HG03196 (cell line): Measurements from ENCODE around the gene LECT2.

Experiments used
- ATAC-seq: cut with Tn5 transposase; IDR thresholded peaks from one replicate; pipeline ENCODE4 v1.9.1; 2021; ENCODE audit not compliant: unreplicated experiment

The LECT2 gene

DNA sequence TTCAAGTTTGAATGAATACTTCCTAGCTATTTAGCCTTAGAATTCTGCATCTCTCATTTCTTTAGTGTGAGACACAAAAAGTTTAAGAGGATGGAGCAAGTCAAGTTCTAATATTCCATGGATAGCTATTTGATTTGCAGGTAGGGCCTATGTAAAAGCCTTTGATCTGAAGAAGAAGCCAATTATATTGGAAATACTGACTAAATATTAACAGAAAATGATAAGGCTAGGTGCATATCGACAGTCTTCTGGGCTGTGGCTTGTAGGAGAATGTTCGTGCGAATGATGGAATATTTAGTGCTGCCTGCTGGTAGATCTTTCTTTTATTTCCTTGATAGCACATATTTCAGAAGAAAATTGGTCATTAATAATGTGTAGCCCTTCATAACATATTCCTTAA lies at the start of gene LECT2:
Gene LECT2, minus strand, starts transcription at position 85 of the 400 bp plus-strand sequence. CDS start 150 bp downstream, outside the sequence.
- no peak for ATAC-seq

DNA sequence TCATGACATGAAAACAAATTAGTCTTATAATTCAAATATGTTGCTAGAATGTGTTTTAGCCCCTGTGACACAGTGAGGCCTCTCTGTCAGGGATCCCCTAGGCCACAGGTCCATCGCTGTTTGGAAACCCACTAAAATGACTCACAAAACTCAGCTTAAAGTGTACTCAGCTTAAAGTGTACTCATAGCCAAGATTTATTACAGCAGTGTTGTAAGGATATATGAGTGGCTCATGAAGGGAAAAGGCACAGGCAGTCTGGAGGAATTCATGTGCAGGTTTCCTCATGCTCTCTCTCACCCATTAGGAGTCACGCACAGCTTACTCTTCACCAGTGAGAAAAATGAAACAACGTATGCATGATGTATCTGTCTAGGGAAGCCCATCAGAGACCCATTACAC lies 49.7 kb upstream of the LECT2 start:
- no peak for ATAC-seq

DNA sequence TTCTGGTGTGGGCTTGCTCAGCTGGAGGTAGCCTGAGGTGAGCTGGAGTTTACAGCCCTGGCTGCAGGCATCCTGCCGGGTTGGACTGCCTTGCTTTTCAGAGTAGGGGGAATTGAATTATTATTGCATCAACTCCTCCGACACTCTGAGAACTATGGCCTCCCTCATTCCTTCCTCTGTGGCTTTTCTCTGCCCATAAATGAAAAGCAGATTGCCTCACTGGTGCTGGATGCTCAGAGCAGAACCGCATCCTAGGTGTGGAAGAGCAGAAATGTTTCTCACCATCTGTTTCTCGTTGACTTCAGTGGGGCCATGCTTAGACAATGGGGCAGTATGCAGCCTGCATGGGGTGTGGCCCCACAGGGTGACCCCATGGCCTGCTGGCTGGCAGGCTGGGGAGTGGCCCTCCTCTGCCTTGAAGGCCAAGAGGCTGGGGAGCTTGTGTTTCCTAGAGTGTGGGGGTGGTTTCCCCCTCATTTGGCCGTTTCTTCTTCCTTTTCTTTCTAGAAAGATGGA lies 46.7 kb upstream of the LECT2 start:
- ATAC-seq, result no peak

DNA sequence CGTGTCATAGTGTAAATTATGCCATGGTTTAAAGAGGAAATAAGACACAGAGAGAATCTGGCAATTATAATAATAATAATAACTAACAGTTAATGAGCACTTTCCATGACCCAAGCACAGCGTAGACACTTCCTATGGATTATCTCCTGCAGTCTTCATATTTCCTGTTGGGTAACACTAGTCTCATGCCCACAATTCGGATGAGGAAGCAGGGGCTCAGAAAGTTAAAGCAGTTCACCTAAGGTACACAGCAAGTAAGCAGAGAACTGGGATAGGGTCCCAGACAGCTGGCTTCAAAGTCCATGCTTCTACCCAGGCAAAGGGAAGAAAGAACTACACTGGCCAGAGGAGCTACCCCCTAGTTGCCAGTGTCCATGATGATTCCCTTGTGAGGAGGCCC lies 46.1 kb upstream of the LECT2 start:
- no peak for ATAC-seq

DNA sequence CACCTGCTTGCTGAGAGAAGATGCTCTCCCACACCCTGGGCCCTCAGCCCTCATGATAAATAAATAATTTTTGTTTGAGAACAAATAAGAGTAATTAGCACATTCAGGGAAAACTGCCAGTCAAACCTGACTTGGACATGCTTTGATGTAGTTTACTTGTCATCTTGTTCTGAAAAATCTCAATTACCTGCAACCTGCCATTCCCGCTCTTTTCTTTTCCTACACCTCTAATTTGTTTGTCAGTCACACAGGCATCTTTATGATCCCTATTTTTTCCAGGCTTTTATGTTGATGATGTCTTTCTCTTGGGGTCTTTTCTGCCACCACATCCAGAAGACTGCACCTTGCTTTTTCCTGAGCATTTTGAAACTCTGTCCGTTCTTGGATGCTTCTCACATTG lies 45.4 kb upstream of the LECT2 start:
- no peak for ATAC-seq

DNA sequence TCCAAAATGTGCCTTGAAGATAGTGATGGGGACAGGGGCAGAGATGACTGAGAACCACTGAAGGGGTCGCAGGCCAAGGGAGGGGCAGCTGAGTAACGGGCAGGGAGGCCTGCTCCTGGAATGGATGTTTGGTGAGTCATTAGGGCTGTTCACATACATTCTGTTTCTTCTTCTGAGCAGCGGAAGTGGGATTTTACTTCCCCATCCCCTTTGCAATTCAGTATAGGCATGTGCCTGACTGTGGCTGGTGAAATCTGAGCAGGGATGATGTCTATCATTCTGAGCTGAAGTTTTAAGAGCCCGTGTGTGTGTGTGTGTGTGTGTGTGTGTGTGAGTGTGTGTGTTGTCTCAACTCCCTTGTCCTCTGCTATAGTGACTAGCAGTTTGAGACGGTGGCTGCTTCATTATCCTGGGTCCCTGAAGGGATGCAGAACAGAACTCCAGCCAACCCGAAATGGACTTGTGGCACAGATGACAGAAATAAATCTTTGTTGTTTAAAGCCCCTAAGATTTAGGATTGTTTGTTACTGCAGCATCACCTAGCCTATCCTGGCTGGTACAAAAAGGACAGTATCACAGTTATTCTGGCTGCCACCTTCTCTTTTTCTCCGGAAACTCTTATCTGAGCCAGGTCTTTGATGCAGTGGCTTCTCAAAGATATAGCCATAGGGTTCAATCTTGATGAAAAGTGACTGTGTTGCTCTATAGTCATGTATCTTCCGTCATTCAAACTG lies 44.8 kb upstream of the LECT2 start:
- ATAC-seq, result no peak

DNA sequence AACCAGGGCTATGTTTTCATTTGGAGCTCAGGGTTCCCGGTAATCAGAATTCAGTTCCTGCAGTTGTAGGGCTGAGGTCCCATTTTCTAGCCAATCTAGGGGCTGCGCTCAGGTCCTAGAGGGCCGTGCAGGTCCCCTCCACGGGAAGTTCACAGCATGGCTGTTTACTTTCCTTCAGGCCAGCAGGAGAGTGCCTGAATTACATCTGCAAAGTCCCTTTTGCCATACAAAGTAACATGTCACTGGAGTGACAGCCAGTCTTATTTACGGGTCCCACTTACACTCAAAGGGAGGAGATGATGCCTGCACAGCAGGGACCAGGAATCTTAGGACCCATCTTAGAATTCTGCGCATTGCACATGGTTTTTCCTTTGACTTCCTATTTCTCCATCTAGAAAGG lies 44.1 kb upstream of the LECT2 start:
- no peak for ATAC-seq

DNA sequence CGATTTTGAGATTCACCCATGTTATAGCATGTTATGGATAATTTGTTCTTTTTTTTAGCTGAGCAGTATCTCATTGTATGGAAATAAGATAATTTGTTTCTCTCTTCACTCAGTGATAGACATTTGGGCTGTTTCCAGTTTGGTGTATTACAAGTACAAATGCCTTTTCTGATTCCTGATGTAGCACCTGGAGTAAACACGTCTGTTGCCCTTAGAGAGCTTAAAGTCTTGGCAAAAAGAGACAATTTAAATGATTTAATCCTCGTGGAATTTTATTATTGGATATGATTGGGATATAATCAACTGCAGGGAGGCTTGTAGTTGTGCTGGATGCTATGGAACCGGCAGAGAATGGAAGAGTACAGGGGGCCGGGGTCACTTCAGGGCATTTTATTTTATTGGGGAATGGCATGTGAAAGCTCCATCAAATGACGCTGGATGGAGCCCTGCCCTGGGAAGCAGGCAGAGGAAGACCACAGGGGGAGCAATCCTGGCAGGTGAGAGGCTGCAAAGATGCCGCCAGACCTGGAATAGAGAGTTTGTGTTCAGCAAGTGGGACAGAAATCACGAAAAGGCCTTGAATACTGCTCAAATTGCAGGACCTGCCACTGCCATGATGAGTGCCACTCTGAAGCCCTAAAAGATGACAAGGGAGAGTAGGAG lies 43.0 kb upstream of the LECT2 start:
- no peak for ATAC-seq

DNA sequence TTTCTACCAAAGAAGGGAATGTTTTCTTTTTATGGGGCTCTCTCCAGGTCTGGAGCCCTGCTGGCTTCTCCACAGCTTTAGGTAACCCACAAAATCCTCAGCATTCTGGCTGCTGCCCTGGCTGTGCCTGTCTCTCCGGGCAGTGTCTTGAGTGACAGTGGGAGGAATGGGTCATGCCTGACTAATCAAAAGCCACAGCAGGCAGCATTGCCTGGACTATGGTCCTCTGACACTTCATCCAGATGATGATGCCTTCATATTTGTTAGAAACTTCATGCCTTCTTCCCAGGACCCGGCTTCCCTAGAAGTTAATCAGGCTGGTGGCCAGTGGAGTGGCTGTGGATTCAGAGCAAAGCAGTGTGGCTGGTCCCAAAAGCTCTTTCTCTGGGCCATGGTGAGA lies 41.8 kb upstream of the LECT2 start:
- no peak for ATAC-seq

DNA sequence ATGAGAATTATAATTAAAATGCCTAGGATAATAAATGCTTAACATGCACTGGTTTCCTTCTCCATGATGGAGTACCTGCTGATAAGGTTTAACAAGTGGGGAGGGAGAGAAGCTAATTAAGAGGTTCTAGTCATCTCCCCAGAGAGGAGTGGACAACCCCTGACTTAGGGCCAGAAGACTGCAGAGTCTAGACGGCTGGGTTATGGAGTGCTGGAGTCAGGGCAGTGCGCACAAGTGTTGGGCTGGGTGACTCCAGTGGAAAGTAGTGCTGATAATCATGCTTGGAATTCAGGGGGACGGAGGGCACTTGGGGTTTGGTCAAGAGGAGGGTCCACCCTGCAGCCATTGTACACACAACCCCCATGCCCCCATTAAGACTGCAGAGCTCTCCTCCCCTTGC lies 41.2 kb upstream of the LECT2 start:
- no peak for ATAC-seq

DNA sequence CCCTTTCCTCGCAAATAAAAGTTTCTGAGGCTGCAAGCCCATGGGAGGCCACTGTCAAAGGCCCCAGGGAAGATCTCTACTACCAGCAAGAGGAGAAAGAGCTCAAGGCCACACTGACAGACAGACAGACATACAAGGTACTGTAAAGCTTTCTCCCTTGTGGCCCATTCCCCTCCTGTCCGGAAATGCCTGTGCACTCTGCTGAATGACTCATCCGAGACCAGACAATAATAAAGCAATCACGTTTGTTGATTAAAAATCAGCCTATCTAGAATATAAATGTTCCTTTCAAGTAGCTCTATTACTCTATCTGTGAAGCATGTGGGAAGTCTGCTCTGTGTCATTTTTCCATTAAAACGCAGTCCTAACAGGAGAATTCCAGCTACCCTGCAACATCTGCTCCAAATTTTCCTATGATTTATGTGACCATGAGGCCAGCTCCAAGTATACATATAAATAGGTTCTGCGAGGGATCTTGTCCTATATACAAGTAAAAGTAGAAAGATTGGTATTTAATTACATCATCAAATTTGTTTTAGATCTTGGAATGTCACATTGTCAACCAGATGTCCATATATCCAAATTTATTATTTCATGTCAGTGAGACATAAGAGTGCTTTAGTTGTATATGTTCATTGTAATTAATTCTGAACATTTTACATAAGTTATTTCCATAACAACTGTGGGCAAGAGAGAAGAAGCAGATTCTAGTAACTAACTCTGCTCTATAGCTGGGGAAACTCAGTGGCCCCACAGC lies 39.3 kb upstream of the LECT2 start:
- no peak for ATAC-seq

DNA sequence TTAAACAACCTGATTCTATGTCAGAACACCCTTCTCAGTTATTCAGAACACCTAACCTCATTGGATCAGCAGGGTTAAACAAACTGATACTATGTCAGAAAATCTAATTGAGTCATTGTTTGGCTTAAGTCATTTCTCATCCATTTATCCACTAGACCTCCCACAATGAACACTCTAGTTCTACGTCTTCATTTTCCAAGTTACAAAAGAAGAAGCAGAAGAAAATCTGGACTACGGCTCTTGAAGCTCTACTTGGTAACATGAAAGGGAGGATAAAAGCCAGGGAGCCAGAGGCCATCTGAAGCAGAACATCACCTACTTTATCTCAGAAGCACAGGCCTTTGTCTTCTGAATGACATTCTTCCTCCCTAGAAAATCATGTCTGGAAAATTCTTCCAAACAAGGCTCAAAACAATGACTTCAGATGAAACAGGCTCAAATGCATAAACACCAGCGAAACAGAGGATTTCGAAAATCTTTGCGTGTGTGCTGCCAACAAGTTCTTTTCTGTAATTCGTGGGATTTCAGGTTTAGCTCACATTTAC lies 38.6 kb upstream of the LECT2 start:
- ATAC-seq, result no peak

DNA sequence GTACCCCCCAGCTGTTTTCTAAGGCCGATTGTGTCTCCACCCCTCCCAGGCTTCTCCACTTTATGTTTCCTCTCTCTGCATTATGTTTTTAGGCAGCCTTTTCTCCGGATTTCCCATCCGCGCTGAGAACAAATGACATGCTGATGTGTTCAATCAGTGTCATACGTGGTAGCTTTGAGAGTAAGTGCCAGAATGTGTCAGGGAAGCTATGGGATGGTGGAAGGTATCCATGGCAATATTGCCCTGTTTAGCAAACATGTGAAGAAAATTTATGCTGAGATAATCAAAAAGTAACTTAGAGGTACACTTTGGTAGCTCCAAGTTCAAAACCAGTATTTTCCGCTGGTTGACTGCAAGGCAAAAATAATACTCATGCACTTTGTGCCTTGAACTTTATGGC lies 36.6 kb upstream of the LECT2 start:
- ATAC-seq, result no peak

DNA sequence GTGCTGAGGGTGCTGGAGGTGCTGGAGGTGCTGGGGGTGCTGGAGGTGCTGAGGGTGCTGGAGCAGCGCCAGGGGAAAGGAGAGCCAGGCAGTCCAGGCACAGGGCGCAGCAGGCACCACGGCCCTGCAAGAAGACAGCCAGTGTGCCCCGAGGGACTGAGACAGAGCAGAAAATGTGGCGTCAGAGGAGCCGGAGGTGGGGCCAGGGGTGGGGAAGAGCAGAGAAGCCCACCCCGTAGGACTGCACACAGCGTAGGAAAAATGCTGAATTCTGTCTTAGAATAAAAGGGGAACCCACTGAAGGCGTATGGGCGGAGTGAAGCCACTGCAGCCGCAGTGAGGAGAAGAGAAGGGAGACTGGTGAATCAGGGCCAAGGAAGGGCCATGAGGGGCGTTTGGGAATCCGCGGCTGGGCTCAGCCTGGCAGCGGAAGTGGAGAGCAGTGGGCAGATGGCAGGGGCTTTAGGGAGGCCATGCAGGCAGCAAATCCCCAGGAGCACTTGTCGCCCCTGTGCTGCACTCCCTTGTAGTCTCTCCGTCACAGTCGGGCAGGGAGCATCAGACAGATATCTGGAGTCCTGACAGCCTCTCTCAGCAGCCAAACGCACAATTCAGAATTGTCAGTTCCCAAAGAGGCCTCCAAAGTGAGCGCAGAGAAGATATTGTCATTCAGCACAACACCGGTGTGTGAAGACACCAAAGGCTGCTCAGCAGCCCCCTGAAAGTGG lies 35.9 kb upstream of the LECT2 start:
- ATAC-seq, result no peak

DNA sequence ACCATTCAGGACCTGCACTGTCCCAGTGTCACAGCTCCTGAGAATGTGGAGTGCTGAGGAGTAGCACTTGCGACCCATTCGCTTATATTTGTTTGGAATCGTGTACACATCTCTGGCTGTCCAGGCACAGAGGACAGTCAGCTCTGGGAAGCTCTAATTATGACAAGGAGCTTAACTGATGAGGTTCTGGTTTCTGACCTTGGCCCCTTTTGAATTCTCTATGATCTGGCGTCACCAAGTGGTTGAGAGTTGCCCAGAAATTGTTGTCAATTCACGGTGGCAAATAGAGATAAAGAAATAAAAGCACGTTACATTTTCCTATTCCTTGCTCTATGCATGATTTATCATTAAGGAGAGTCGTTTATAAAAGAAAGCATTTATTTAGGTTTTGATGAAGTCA lies 34.9 kb upstream of the LECT2 start:
- ATAC-seq, result no peak

DNA sequence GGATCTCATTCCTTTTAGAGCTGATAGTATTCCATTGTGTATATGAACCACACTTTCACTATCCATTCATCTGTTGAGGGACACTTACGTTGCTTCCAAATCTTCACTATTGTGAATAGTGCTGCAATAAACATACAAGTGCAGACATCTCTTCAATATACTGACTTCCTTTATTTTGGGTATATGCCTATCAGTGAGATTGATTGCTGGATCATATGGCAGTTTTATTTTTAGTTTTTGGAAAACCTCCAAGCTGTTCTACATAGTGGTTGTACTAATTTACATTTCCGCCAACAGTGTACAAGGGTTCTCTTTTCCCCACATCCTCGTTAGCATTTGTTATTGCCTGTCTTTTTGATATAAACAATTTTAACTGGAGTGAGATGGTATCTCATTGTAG lies 33.8 kb upstream of the LECT2 start:
- no peak for ATAC-seq

DNA sequence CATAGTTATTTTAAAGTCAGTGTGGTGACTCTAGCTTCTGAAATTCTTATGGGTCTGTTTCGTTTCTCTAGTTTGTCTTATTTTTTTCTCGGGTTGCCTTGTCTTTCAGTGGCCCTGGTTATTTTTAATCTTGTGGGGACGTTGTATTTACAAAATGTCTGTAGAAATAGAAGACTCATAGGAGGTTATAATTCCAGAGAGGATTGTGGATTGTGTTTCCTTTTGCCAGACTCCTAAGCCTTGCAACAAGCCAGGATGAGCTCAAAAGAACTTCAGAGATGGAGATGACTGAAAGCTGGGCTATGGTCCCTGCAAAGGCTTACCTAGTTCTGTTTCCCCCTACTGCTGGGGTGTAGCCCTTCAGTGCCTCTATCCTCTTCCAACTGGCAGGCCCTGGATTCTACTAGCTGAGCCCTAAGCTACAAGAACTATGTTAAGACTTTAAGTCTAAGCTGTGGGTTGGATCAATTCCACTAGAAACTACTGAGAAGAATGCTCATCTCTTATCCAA lies 32.2 kb upstream of the LECT2 start:
- ATAC-seq, result no peak

DNA sequence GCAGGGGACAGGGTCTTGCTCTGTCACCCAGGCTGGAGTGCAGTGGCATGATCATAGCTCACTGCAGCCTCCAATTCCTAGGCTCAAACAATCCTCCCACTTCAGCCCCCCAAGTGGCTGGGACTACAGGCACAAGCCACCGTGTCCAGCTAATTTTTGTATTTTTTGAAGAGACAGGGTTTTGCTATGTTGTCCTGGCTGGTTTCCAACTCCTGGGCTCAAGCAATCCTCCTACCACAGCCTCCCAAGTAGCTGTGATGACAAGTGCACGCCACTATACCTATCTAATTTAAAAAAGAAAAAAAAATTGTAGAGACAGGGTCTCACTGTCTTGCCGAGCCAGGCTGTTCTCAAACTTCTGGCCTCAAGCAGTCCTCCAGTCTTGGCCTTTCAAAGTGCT lies 31.6 kb upstream of the LECT2 start:
- no peak for ATAC-seq

DNA sequence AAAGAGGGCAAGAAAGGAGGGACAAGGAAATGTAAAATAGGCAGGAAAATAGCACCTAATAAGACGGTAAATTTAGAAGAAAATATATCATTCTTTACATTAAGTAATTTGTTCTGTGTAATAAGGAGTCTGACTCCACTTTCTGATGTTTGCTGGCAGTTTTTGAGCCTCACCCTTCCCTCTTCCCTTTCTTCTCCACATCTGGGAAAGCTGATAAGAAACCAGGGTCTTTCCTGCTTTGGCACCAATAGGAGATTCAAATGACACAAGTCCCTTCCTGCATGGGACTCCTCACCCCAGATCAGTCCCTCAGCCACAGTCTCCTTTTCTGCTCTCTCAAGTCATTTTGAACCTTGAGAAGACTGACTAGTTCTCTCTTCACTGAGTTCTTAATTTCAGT lies 31.2 kb upstream of the LECT2 start:
- no peak for ATAC-seq

DNA sequence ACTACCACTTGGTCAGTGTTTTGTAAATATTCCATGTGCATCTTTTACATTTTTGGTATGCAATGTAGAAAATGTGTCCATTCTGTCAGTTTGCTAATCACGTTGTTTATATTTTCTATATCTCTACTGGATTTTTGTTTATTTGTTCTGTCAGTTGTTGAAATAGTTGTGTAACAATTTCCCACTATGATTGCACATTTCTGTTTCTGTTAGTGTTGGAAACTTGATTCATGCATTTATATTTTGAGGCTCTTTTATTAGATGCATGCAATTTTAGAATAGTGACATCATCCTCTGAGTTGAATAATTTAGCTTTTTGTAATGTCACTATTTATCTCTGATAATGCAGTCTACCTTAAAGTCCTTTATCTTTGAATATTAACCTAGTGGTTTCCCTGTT lies 25.8 kb upstream of the LECT2 start:
- ATAC-seq, result no peak

DNA sequence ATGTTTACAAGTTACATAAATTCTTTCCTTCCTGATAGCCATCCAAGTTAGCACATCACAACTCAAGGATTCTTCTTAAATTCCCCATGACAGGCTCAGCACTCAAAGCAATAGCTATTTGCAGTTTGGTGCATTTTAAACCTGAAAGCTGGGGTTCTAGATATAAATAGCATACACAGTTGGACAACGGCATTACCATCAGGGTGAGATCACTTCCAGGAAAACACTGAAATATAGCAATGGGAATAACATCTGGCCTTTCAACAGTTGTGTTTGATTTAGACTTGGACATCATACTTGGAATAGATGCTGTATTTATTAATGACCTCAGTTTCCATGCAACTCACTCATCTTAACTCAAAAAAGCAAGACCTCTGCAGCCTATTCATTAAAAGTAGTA lies 24.7 kb upstream of the LECT2 start:
- ATAC-seq, result no peak
